Activated CD4-positive, alpha-beta T cell treated with anti-CD3 and anti-CD28 coated beads, Interleukin-2, amount 10 ng/mL, durations not matched to agents 7 days and 5 days (primary cell): Measurements from ENCODE around the gene FHIP1B. TPM values are rescaled to one million over a fixed set of nuclear protein-coding genes. Genes with fewer than 3 reads are reported as not detected.
"Not testable (repeated sequence)": the region's sequence is repeated elsewhere in the genome, so short reads cannot be mapped to it uniquely, and the experiment has no call there.

Source experiments
- CTCF ChIA-PET: fragments of 350-600 bp; sonication (Branson Sonifier 250); formaldehyde crosslinking; loops from one replicate; lab custom pipeline; 2021; ENCODE audit warnings: antibody characterized with exemption; lab: Charles Lee
- POLR2A ChIA-PET: fragments of 350-600 bp; sonication (Branson Sonifier 250); formaldehyde crosslinking; loops from one replicate; lab custom pipeline; 2021; ENCODE audit warnings: antibody characterized with exemption; lab: Charles Lee
- DNase-seq: peaks from one replicate; pipeline ENCODE4 v3.0.0-alpha.2; 2020
- H3K27ac Mint-ChIP-seq: one replicate; pipeline ENCODE4 v1.8.0; 2021; ENCODE audit warnings: mild to moderate bottlenecking, moderate library complexity, mixed read lengths
- H3K27me3 Mint-ChIP-seq: one replicate; pipeline ENCODE4 v1.8.0; 2021; ENCODE audit warnings: mixed read lengths
- H3K36me3 Mint-ChIP-seq: one replicate; pipeline ENCODE4 v1.8.0; 2021; ENCODE audit warnings: low read depth, mixed read lengths
- H3K4me1 Mint-ChIP-seq: one replicate; pipeline ENCODE4 v1.8.0; 2021; ENCODE audit warnings: mixed read lengths
- H3K4me3 Mint-ChIP-seq: one replicate; pipeline ENCODE4 v1.8.0; 2021; ENCODE audit warnings: mild to moderate bottlenecking, moderate library complexity, mixed read lengths
- H3K9me3 Mint-ChIP-seq: one replicate; pipeline ENCODE4 v1.8.0; 2021; ENCODE audit warnings: mixed read lengths
- total RNA-seq, 2 experiments: library from RNA; stranded (reverse); gene quantifications; one replicate each; pipeline ENCODE4 v1.2.3, GENCODE V29; 2021

Gene FHIP1B
- total RNA-seq, 2 experiments from 2014 or later = 22.2 to 24.5 TPM

GRCh38 chr11:6253197-6253596 is 18.8 kb upstream of the FHIP1B start:
- ChIA-PET POLR2A (no interaction called here), CTCF (interaction anchor here (0.6 to 5.1 kb wide), 4 partner anchors 14 to 119 kb away, joined by 3 to 24 read pairs (median 8); partner anchors contain the start of gene CNGA4)
- no peak overlapping the region for H3K4me3 Mint-ChIP-seq
- no peaks in the 10 kb centered on the region for H3K36me3 Mint-ChIP-seq
- no peaks in the 10 kb centered on the region for H3K4me1 Mint-ChIP-seq
- no peaks in the 10 kb centered on the region for H3K9me3 Mint-ChIP-seq
- no peaks in the 10 kb centered on the region for H3K27me3 Mint-ChIP-seq
- H3K27ac Mint-ChIP-seq = no peak overlapping the region
- no peak for DNase-seq

- ChIA-PET CTCF (interaction anchor here (0.8 to 5.1 kb wide), 13 partner anchors 9 to 158 kb away, joined by 3 to 24 read pairs (median 5); partner anchors contain the start of gene CNGA4), POLR2A (no interaction called here)
- H3K4me1 Mint-ChIP-seq = no peaks in the 10 kb centered on the region
- DNase-seq = no peak
- H3K27me3 Mint-ChIP-seq = peaks cover 2% of the 10 kb centered on the region
- H3K36me3 Mint-ChIP-seq = no peaks in the 10 kb centered on the region
- H3K27ac Mint-ChIP-seq = no peak overlapping the region
- no peak overlapping the region for H3K4me3 Mint-ChIP-seq
- no peaks in the 10 kb centered on the region for H3K9me3 Mint-ChIP-seq
Observed at GRCh38 chr11:6251990-6252473, 17.6 kb upstream of the FHIP1B start.

DNA sequence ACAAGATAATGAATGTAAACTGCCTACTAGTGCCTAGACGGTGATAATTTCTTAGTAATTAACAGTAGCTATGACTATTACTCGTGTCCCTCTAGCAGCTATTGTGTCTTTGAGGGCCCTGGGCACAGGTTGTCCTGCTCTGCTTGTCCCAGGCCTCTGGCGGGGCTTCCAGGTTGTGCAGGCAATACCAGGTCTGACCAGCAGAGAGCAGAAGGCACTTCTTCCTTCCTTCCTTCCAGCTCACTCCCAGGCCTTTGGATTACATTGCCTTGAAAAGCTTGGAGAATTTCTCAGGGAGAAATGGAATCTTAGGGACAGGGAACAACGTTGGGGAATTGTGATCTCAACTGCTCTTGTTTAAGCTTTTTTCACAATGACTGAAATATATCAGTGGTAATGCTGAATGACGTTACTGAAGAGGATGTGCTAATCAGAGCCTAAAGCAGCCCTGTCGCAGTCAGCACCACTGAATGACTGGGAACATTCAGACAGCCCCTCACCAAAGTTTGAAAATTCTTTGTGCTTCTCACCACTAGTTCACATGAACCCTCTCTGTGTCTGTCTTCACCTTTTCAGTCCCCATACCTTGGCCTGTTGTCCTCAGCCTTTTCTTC is 16.8 kb upstream of the FHIP1B start:
- Mint-ChIP-seq H3K27ac (no peak overlapping the region), H3K36me3 (no peaks in the 10 kb centered on the region), H3K4me1 (no peaks in the 10 kb centered on the region), H3K27me3 (peaks cover 2% of the 10 kb centered on the region), H3K9me3 (no peaks in the 10 kb centered on the region), H3K4me3 (no peak overlapping the region)
- ChIA-PET CTCF (interaction anchor here (0.6 to 5.1 kb wide), 21 partner anchors 9 to 244 kb away, joined by 3 to 24 read pairs (median 5); partner anchors contain the start of genes CNGA4 and FHIP1B), POLR2A (interaction anchor here (0.7 kb wide), 1 partner anchor 68 kb away, joined by 5 read pairs; no protein-coding TSS in a partner anchor)
- DNase-seq = peak; percentile 58

- H3K27ac Mint-ChIP-seq = no peak overlapping the region
Observed at GRCh38 chr11:6249770-6250555, 15.5 kb upstream of the FHIP1B start.

DNA sequence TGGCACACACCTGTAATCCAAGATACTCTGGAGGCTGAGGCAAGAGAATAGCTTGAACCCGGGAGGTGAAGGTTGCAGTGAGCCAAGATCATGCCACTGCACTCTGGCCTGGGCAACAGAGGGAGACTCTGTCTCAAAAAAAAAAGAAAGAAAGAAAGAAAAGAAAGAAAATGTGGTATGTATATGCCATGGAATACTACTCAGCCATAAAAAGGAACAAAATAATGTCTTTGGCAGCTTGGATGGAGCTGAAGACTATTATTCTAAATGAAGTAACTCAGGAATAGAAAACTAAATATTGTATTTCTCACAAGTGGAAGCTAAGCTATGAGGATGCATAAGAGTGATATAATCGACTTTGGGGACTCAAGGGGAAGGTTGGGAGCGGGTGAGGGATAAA is 14.5 kb upstream of the FHIP1B start:
- H3K27me3 Mint-ChIP-seq, H3K27ac Mint-ChIP-seq, H3K4me3 Mint-ChIP-seq, POLR2A ChIA-PET, H3K36me3 Mint-ChIP-seq, H3K9me3 Mint-ChIP-seq, DNase-seq, H3K4me1 Mint-ChIP-seq: not testable (repeated sequence)
- CTCF ChIA-PET = interaction anchor here (1.3 kb wide), 1 partner anchor 12 kb away, joined by 3 read pairs; no protein-coding TSS in a partner anchor

More at GRCh38 chr11:6249770-6250555, 15.5 kb upstream of the FHIP1B start:
- ChIA-PET POLR2A (no interaction called here), CTCF (interaction anchor here (1.0 to 5.1 kb wide), 12 partner anchors 9 to 245 kb away, joined by 3 to 24 read pairs (median 4); partner anchors contain the start of genes CNGA4 and FHIP1B)
- Mint-ChIP-seq H3K4me1 (no peaks in the 10 kb centered on the region), H3K4me3 (no peak overlapping the region), H3K36me3 (no peaks in the 10 kb centered on the region), H3K9me3 (no peaks in the 10 kb centered on the region), H3K27me3 (peaks cover 2% of the 10 kb centered on the region)
- DNase-seq = no peak

DNA sequence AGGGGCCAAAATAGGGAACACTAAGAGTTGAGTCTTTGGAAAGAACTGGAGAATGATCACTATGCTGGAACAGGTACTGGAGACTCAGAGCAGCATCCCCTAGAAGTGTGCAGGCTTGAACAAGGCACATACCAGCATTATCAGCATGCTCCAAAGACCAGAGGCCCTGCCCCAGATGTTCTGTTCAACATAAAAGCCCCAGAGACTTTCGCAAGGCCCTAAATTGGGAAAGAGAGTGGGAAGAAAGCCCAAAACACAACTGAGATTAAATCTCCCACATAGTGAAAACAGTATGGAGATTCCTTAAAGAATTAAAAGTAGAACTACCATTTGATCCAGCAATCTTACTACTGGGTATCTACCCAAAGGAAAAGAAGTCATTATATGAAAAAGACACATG is 13.8 kb upstream of the FHIP1B start:
- ChIA-PET CTCF (no interaction called here), POLR2A (no interaction called here)
- DNase-seq = no peak
- peaks cover 8% of the 10 kb centered on the region for H3K27me3 Mint-ChIP-seq
- H3K27ac Mint-ChIP-seq = no peak overlapping the region
- no peaks in the 10 kb centered on the region for H3K36me3 Mint-ChIP-seq
- H3K4me3 Mint-ChIP-seq = no peak overlapping the region
- no peaks in the 10 kb centered on the region for H3K4me1 Mint-ChIP-seq
- no peaks in the 10 kb centered on the region for H3K9me3 Mint-ChIP-seq

GRCh38 chr11:6245536-6245935 is 11.1 kb upstream of the FHIP1B start:
- no peaks in the 10 kb centered on the region for H3K36me3 Mint-ChIP-seq
- peaks cover 9% of the 10 kb centered on the region for H3K27me3 Mint-ChIP-seq
- no peak overlapping the region for H3K4me3 Mint-ChIP-seq
- DNase-seq = no peak
- H3K9me3 Mint-ChIP-seq = no peaks in the 10 kb centered on the region
- no peaks in the 10 kb centered on the region for H3K4me1 Mint-ChIP-seq
- ChIA-PET CTCF (no interaction called here), POLR2A (no interaction called here)
- H3K27ac Mint-ChIP-seq = no peak overlapping the region

DNA sequence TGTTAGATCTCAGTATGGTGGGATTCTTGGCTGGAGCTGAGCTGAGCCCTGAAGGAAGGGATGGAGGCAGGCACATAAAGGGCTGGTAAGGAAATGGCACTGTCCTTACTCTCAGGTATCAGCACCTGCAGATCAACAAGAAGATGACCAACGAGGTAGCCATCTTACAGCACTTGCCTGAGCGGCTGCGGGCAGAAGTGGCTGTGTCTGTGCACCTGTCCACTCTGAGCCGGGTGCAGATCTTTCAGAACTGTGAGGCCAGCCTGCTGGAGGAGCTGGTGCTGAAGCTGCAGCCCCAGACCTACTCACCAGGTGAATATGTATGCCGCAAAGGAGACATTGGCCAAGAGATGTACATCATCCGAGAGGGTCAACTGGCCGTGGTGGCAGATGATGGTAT is 6.9 kb upstream of the FHIP1B start:
- Mint-ChIP-seq H3K9me3 (no peaks in the 10 kb centered on the region), H3K4me3 (no peak overlapping the region), H3K36me3 (no peaks in the 10 kb centered on the region), H3K27ac (no peak overlapping the region), H3K27me3 (peaks cover 7% of the 10 kb centered on the region), H3K4me1 (no peaks in the 10 kb centered on the region)
- no peak for DNase-seq
- ChIA-PET POLR2A (no interaction called here), CTCF (interaction anchor here (0.8 to 1.8 kb wide), 4 partner anchors 10 to 442 kb away, joined by 3 to 6 read pairs (median 3); partner anchors contain the start of gene MRPL17)

DNA sequence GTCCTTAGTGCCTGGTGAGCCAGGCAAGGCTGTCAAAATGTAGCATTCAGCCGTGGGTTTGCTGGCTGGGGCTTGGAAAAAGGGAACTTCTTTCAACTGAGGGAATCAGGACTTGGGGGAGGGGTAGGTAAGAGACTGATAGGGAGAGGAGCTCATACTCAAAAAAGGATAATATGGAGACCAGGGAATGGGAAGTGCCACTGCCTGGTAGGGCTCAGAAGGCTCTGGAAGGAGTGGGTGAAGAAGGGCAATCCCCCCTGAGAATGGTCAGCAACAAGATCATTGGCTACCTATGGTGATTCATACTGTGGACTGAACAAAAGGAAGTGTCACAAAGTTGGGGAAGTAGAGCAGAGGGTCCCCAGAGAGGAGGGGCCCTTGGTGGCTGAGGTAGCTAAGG is 6.3 kb upstream of the FHIP1B start:
- ChIA-PET CTCF (interaction anchor here (0.8 kb wide), 2 partner anchors 10 to 443 kb away, joined by 3 read pairs; partner anchors contain the start of gene MRPL17), POLR2A (no interaction called here)

GRCh38 chr11:6240139-6240538 is 5.7 kb upstream of the FHIP1B start:
- POLR2A ChIA-PET = no interaction called here

More for the DNA sequence above, 6.3 kb upstream of the FHIP1B start:
- no peak for DNase-seq
- no peaks in the 10 kb centered on the region for H3K9me3 Mint-ChIP-seq
- H3K36me3 Mint-ChIP-seq = no peaks in the 10 kb centered on the region
- H3K27me3 Mint-ChIP-seq = peaks cover 7% of the 10 kb centered on the region
- no peak overlapping the region for H3K27ac Mint-ChIP-seq
- no peaks in the 10 kb centered on the region for H3K4me1 Mint-ChIP-seq
- no peak overlapping the region for H3K4me3 Mint-ChIP-seq

GRCh38 chr11:6238902-6239301 is 4.5 kb upstream of the FHIP1B start, which contains the start of gene CNGA4:
Gene CNGA4 (plus strand): TSS chr11:6239089. CDS start chr11:6239207, 118 bp downstream.
- no peak for DNase-seq
- Mint-ChIP-seq H3K9me3 (no peaks in the 10 kb centered on the region), H3K36me3 (no peaks in the 10 kb centered on the region), H3K4me3 (no peak within 1 kb of the TSS), H3K4me1 (peaks cover 12% of the 10 kb centered on the region), H3K27me3 (peaks cover 5% of the 10 kb centered on the region), H3K27ac (no peak within 1 kb of the TSS)
- ChIA-PET CTCF (interaction anchor here (1.3 to 3.1 kb wide), 2 partner anchors 13 to 22 kb away, joined by 4 to 13 read pairs; partner anchors contain the start of gene CCKBR), POLR2A (no interaction called here)

More at GRCh38 chr11:6240139-6240538, 5.7 kb upstream of the FHIP1B start:
- CTCF ChIA-PET = interaction anchor here (3.1 kb wide), 1 partner anchor 11 kb away, joined by 13 read pairs; no protein-coding TSS in a partner anchor
- Mint-ChIP-seq H3K36me3 (no peaks in the 10 kb centered on the region), H3K27ac (no peak overlapping the region), H3K9me3 (no peaks in the 10 kb centered on the region), H3K4me1 (peaks cover 3% of the 10 kb centered on the region), H3K4me3 (no peak overlapping the region), H3K27me3 (peaks cover 7% of the 10 kb centered on the region)
- no peak for DNase-seq

GRCh38 chr11:6237761-6238302 is 3.4 kb upstream of the FHIP1B start:
- H3K9me3 Mint-ChIP-seq = no peaks in the 10 kb centered on the region
- H3K27me3 Mint-ChIP-seq = no peaks in the 10 kb centered on the region
- H3K27ac Mint-ChIP-seq = no peak overlapping the region
- H3K36me3 Mint-ChIP-seq = no peaks in the 10 kb centered on the region
- POLR2A ChIA-PET = no interaction called here
- CTCF ChIA-PET = interaction anchor here (0.6 to 3.1 kb wide), 5 partner anchors 14 to 262 kb away, joined by 3 to 13 read pairs (median 3); partner anchors contain the start of gene CCKBR
- no peak overlapping the region for H3K4me3 Mint-ChIP-seq
- peaks cover 20% of the 10 kb centered on the region for H3K4me1 Mint-ChIP-seq
- DNase-seq = no peak
